GM12878 (cell line): ENCODE results near the gene ADK. TPM values are rescaled to one million over a fixed set of nuclear protein-coding genes. Genes with fewer than 3 reads are reported as not detected.

Experiments used
- ATAC-seq: fragments of 200-7000 bp; cut with Tn5 transposase; 3 replicates; pipeline ENCODE4 v1.9.1; 2020; ENCODE audit warnings: mild to moderate bottlenecking, moderate library complexity
- BruUV-seq: library from RNA; stranded (reverse); fragments of 400-500 nt; replicated peaks from 2 replicates; lab custom pipeline; 2021; lab: Mats Ljungman, UMichigan
- CTCF ChIA-PET: fragments of 300-600 bp; sonication (Branson Sonifier 250); formaldehyde crosslinking; extraction: SDS; loops from one replicate; lab custom pipeline; 2021; ENCODE audit warnings: inconsistent platforms; lab: Yijun Ruan, JAX
- POLR2A ChIA-PET: fragments of 350-600 bp; formaldehyde crosslinking; extraction: SDS; loops from one replicate; lab custom pipeline; 2021; ENCODE audit warnings: inconsistent platforms; lab: Charles Lee
- RAD21 ChIA-PET: fragments of 300-600 bp; sonication (Branson Sonifier 250); formaldehyde crosslinking; loops from one replicate; lab custom pipeline; 2023; ENCODE audit warnings: antibody characterized with exemption; ENCODE audit not compliant: unreplicated experiment; lab: Charles Lee
- SMC1A ChIA-PET: fragments of 300-600 bp; sonication (Branson Sonifier 250); formaldehyde crosslinking; loops from one replicate; lab custom pipeline; 2023; ENCODE audit not compliant: unreplicated experiment, uncharacterized antibody; lab: Charles Lee
- DNase-seq: peaks from one replicate; pipeline ENCODE4 v3.0.0-alpha.2; 2011; ENCODE audit warnings: low read depth, low spot score
- FAIRE-seq: peaks from 3 replicates; lab custom pipeline; 2011; peaks lifted over from hg19 to GRCh38; lab: Jason Lieb, UNC
- H2AFZ ChIP-seq: 2 replicates; pipeline ENCODE4 v1.6.0; 2011; ENCODE audit warnings: low read depth, low read length, control low read depth; ENCODE audit not compliant: control insufficient read depth
- H3K27ac ChIP-seq: 2 replicates; pipeline ENCODE4 v1.5.1; 2011; ENCODE audit warnings: control low read depth; ENCODE audit not compliant: control insufficient read depth, insufficient read depth
- H3K27me3 ChIP-seq, 2 experiments: replicated peaks in 1 of 2; 2 replicates each; pipeline versions ENCODE4 v1.6.0 to v1.6.1; 2011; ENCODE audit warnings: low read length in 1 of 2; ENCODE audit not compliant: control insufficient read depth in 2 of 2, insufficient read depth in 2 of 2
- H3K36me3 ChIP-seq, 2 experiments: 2 replicates each; pipeline ENCODE4 v1.5.1; 2011; ENCODE audit warnings: low read length in 1 of 2; ENCODE audit not compliant: control insufficient read depth in 2 of 2, insufficient read depth in 2 of 2
- H3K4me1 ChIP-seq: 2 replicates; pipeline ENCODE4 v1.6.1; 2011; ENCODE audit warnings: mild to moderate bottlenecking, low read length, moderate library complexity, mixed read lengths; ENCODE audit not compliant: control insufficient read depth, insufficient read depth
- H3K4me2 ChIP-seq: 2 replicates; pipeline ENCODE4 v1.6.0; 2011; ENCODE audit warnings: control low read depth; ENCODE audit not compliant: control insufficient read depth, insufficient read depth
- H3K4me3 ChIP-seq: fragments of 200-600 bp; sonication (generic); 2 replicates; pipeline ENCODE4 v1.5.1; 2016
- H3K79me2 ChIP-seq: 2 replicates; pipeline ENCODE4 v1.6.0; 2011; ENCODE audit warnings: low read length; ENCODE audit not compliant: control insufficient read depth, insufficient read depth
- H3K9ac ChIP-seq: 2 replicates; pipeline ENCODE4 v1.8.0; 2011; ENCODE audit warnings: low read length, control low read depth, mixed read lengths; ENCODE audit not compliant: control insufficient read depth, insufficient read depth
- H3K9me3 ChIP-seq: replicated peaks from 3 replicates; pipeline ENCODE4 v1.5.1; 2011; ENCODE audit warnings: mild to moderate bottlenecking, low read length; ENCODE audit not compliant: control insufficient read depth, insufficient read depth
- H4K20me1 ChIP-seq: 2 replicates; pipeline ENCODE4 v1.6.0; 2011; ENCODE audit not compliant: control insufficient read depth, insufficient read depth
- CBFB ChIP-seq: IDR thresholded peaks from 2 replicates; pipeline ENCODE4 v1.6.1; 2016; ENCODE audit warnings: antibody characterized with exemption, low read depth
- CREM ChIP-seq: IDR thresholded peaks from 2 replicates; pipeline ENCODE4 v1.6.1; 2014; ENCODE audit warnings: antibody characterized with exemption, low read depth
- MTA3 ChIP-seq: IDR thresholded peaks from 2 replicates; pipeline ENCODE4 v1.6.1; 2012; ENCODE audit warnings: low read length, inconsistent platforms, borderline replicate concordance
- RCOR1 ChIP-seq: conservative IDR thresholded peaks from 2 replicates; pipeline ENCODE4 v1.6.1; 2012; ENCODE audit warnings: low read depth, low read length, improper control_type of control experiment
- SIX5 ChIP-seq: IDR thresholded peaks from 2 replicates; pipeline ENCODE4 v1.6.1; 2011; ENCODE audit warnings: mild to moderate bottlenecking, low read depth, low read length, moderate library complexity; ENCODE audit not compliant: severe bottlenecking
- SRF ChIP-seq, 2 experiments: IDR thresholded peaks; 2 replicates each; pipeline ENCODE4 v1.6.1; 2011; ENCODE audit warnings: low read depth in 2 of 2, low read length in 2 of 2, mild to moderate bottlenecking in 1 of 2, moderate library complexity in 1 of 2
- STAT3 ChIP-seq: IDR thresholded peaks from 2 replicates; pipeline ENCODE4 v1.6.1; 2011; ENCODE audit warnings: low read depth, low read length, improper control_type of control experiment
- SUZ12 ChIP-seq: fragments of 200-600 bp; sonication (generic); IDR thresholded peaks from one replicate; pipeline ENCODE4 v1.6.1; 2018; ENCODE audit warnings: antibody characterized with exemption, mild to moderate bottlenecking; ENCODE audit not compliant: unreplicated experiment
- TAF1 ChIP-seq: IDR thresholded peaks from 2 replicates; pipeline ENCODE4 v1.6.1; 2011; ENCODE audit warnings: mild to moderate bottlenecking, low read depth, low read length, borderline replicate concordance
- TARDBP ChIP-seq: IDR thresholded peaks from 2 replicates; pipeline ENCODE4 v1.6.1; 2016; ENCODE audit warnings: borderline replicate concordance
- YY1 ChIP-seq: IDR thresholded peaks from 2 replicates; pipeline ENCODE4 v1.6.1; 2011; ENCODE audit warnings: low read depth, mild to moderate bottlenecking, low read length
- ZBED1 ChIP-seq: IDR thresholded peaks from 2 replicates; pipeline ENCODE4 v1.6.1; 2016; ENCODE audit warnings: borderline replicate concordance
- ZNF217 ChIP-seq: fragments of 450-650 bp; IDR thresholded peaks from 2 replicates; pipeline ENCODE4 v1.6.1; 2017; ENCODE audit warnings: antibody characterized with exemption, mild to moderate bottlenecking
- ZNF274 ChIP-seq: IDR thresholded peaks from one replicate; pipeline ENCODE4 v1.8.0; 2011; ENCODE audit not compliant: insufficient read length, insufficient read depth
- in situ Hi-C: fragments of 300-500 bp; cut with MboI; formaldehyde crosslinking; loops from 9 replicates; pipeline ENCODE4 v1.14.3; 2018; ENCODE audit warnings: mixed read lengths
- intact Hi-C: fragments of 100-400 bp; cut with micrococcal nuclease; formaldehyde crosslinking; loops from one replicate; pipeline ENCODE4 v1.14.2; 2022; ENCODE audit not compliant: unreplicated experiment
- polyA plus RNA-seq, 11 experiments: library from polyadenylated mRNA; depleted of rRNA in 4 of 11; unstranded in 6 of 11; stranded (reverse) in 5 of 11; fragments of >200 nt; fragmentation: Nextera tagmentation in 4 of 11; fragmentation: Illumina TruSeq in 1 of 11; extraction: Ambion mirVana in 4 of 11; extraction: Trizol in 1 of 11; gene quantifications; 1 replicate in 1 of 11; 2 replicates in 10 of 11; pipeline versions ENCODE4 v1.2.1 to v1.2.3, GENCODE V29; 2011 to 2016; ENCODE audit warnings: inconsistent platforms in 2 of 11, missing spikeins in 2 of 11, low read depth in 1 of 11
- total RNA-seq, 4 experiments: library from RNA; depleted of rRNA in 3 of 4; stranded (reverse); fragments of >200 nt in 3 of 4; fragmentation: Illumina TruSeq in 1 of 4; extraction: Trizol in 1 of 4; gene quantifications; 2 replicates each; pipeline versions ENCODE4 v1.2.1 to v1.2.3, GENCODE V29; 2013 to 2021

ADK gene
- total and polyA plus RNA-seq, 10 of the 15 experiments (the other 5 are each of a cell fraction or from before 2014, with no cell fraction given) = 42.0 to 151 (median 81.6) TPM

DNA sequence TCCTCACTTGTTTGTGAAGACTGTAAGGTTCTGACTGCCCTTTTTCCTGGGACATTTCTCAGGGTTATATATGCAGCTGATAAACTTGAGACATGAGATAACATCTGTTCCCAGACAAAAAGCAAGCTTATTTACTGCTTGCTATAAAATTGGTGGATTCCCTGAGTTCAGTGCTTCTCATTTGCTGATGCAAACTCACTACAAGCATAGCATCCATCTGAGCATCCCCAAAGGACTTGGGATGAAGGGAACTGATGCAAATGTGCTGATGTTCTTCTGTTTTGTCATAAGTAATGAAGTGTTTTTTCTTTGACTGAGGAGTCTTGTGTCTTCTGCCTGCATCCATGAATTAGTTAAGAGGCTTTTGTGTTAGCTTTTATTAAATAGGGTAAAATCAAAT, 183.2 kb downstream of the ADK start:
- H4K20me1 ChIP-seq = no peaks in the 10 kb centered on the region
- H3K27me3 ChIP-seq = no peaks in the 10 kb centered on the region
- peaks cover 0 to 4% of the 10 kb centered on the region in 2 experiments; a peak in 1 of 4 replicates for H3K36me3 ChIP-seq
- no peaks in the 10 kb centered on the region for H3K4me1 ChIP-seq
- no peaks in the 10 kb centered on the region for H3K79me2 ChIP-seq
- CTCF ChIA-PET = no interaction called here
- no peak overlapping the region for H3K27ac ChIP-seq
- DNase-seq (no peak), FAIRE-seq (no peak), ATAC-seq (no peak)
- intact Hi-C loops = no loop called here
- no TSS peak for BruUV-seq
- TF ChIP-seq SIX5 = no peak
- no peak for TF ChIP-seq SUZ12
- TF ChIP-seq TARDBP = no peak
- TF ChIP-seq TAF1 = no peak
- TF ChIP-seq MTA3 = no peak
- TF ChIP-seq ZNF217 = no peak
- no peak for TF ChIP-seq STAT3
- no peak for TF ChIP-seq CREM
- no peak for TF ChIP-seq RCOR1
- no peak for TF ChIP-seq ZBED1
- no peak for TF ChIP-seq CBFB
- TF ChIP-seq ZNF274 = no peak
- no peak for TF ChIP-seq SRF (IDR thresholded peaks at IDR 0.05; ENCODE audit: low read depth in 2 of 2, low read length in 2 of 2)
- TF ChIP-seq YY1 = no peak
- no peak overlapping the region for H3K9ac ChIP-seq
- POLR2A ChIA-PET = interaction anchor here (0.6 kb wide), 1 partner anchor 32 kb away, joined by 5 read pairs; no protein-coding TSS in a partner anchor
- H3K4me2 ChIP-seq = no peak overlapping the region
- in situ Hi-C loops = no loop called here
- no peaks in the 10 kb centered on the region; the same call in 2 of the 3 replicates for H3K9me3 ChIP-seq
- H2AFZ ChIP-seq = no peak overlapping the region
- no peak overlapping the region for H3K4me3 ChIP-seq
- RAD21 ChIA-PET = no interaction called here
- SMC1A ChIA-PET = interaction anchor here (1.5 kb wide), 1 partner anchor 13 kb away, joined by 4 read pairs; no protein-coding TSS in a partner anchor
